ENCODE measurements around the gene C20orf202. TPM values are rescaled to one million over a fixed set of nuclear protein-coding genes. Genes with fewer than 3 reads are reported as not detected.

The C20orf202 gene
- polyA plus RNA-seq, 1 of the 3 experiments (the other 2 are of a cell fraction) = not detected

GRCh38 chr20:1254254-1254653, 51.0 kb downstream of the C20orf202 start:
- Histone ChIP-seq H2AFZ (ENCODE audit: low read depth) (no peak overlapping the region), H3F3A (replicated peaks; ENCODE audit: insufficient read depth) (no peaks in the 10 kb centered on the region), H3K9me3 (no peaks in the 10 kb centered on the region), H3K27me3 (ENCODE audit: insufficient read depth) (no peaks in the 10 kb centered on the region), H3K27ac (ENCODE audit: low read depth in 2 of 2, low read length in 1 of 2) (peak overlapping the region in 1 of 2 experiments; percentile 71; a peak in 2 of 4 replicates), H3K36me3 (replicated peaks in 1 of 2; ENCODE audit: control insufficient read depth in 1 of 2, insufficient read depth in 2 of 2, low read length in 1 of 2) (no peaks in the 10 kb centered on the region), H3K4me1 (ENCODE audit: control insufficient read depth in 1 of 2, insufficient read depth in 2 of 2, low read depth in 1 of 2, low read length in 1 of 2) (peaks cover 0 to 5% of the 10 kb centered on the region in 2 experiments; a peak in 1 of 4 replicates), H3K9me2 (no peaks in the 10 kb centered on the region), H3K4me3 (ENCODE audit: low read depth in 2 of 2, low read length in 1 of 2) (no peak overlapping the region), H3K4me2 (no peak overlapping the region), H4K20me1 (ENCODE audit: insufficient read depth) (no peaks in the 10 kb centered on the region), H3K9ac (no peak overlapping the region), H3K79me2 (ENCODE audit: insufficient read depth) (no peaks in the 10 kb centered on the region)
- ChIA-PET POLR2A (no interaction called here), CTCF (interaction anchor here (1.0 kb wide), 1 partner anchor 12 kb away, joined by 3 read pairs; the partner anchor contains the start of gene SNPH)
- DNase-seq = peak; percentile 44
- TF ChIP-seq EP300 (IDR thresholded peaks at IDR 0.05; ENCODE audit: borderline replicate concordance in 1 of 2, low read depth in 1 of 2, low read length in 1 of 2) = peak in 1 of 2 experiments; percentile 74; a peak in 2 of 4 replicates
- TF ChIP-seq CHD2 (IDR thresholded peaks at IDR 0.05; ENCODE audit: low read length, partially characterized antibody) = peak; percentile 66
- peak; percentile 72 for TF ChIP-seq GATA2 (CRISPR knock-in tag; IDR thresholded peaks at IDR 0.05)
- peak; percentile 6; the same call in 1 of the 2 replicates for TF ChIP-seq RAD21 (IDR thresholded peaks at IDR 0.05; ENCODE audit: low read length)
- peak; percentile 89 for TF ChIP-seq RCOR1 (IDR thresholded peaks at IDR 0.05; ENCODE audit: low read length)
- TF ChIP-seq ELF1 (IDR thresholded peaks at IDR 0.05) = no peak
- 29% methylated on average over 2 of the region's 2 CpGs for WGBS (ENCODE audit: low lambda C conversion rate)

GRCh38 chr20:1255675-1256074, 52.4 kb downstream of the C20orf202 start:
- H3K4me1 ChIP-seq (ENCODE audit: control insufficient read depth in 1 of 2, insufficient read depth in 2 of 2, low read depth in 1 of 2, low read length in 1 of 2) = peaks cover 0 to 5% of the 10 kb centered on the region in 2 experiments; a peak in 1 of 4 replicates
- H3K27ac ChIP-seq (ENCODE audit: low read depth in 2 of 2, low read length in 1 of 2) = no peak overlapping the region
- no peak overlapping the region for H3K9ac ChIP-seq
- POLR2A ChIA-PET = no interaction called here
- no peaks in the 10 kb centered on the region for H3K9me2 ChIP-seq
- H4K20me1 ChIP-seq (ENCODE audit: insufficient read depth) = no peaks in the 10 kb centered on the region
- H3K36me3 ChIP-seq (replicated peaks in 1 of 2; ENCODE audit: control insufficient read depth in 1 of 2, insufficient read depth in 2 of 2, low read length in 1 of 2) = no peaks in the 10 kb centered on the region
- no peaks in the 10 kb centered on the region for H3F3A ChIP-seq (replicated peaks; ENCODE audit: insufficient read depth)
- no peak overlapping the region for H3K4me3 ChIP-seq (ENCODE audit: low read depth in 2 of 2, low read length in 1 of 2)
- no peak for DNase-seq
- H2AFZ ChIP-seq (ENCODE audit: low read depth) = no peak overlapping the region
- H3K4me2 ChIP-seq = no peak overlapping the region
- 91% methylated on average over 2 of the region's 2 CpGs for WGBS (ENCODE audit: low lambda C conversion rate)
- no peaks in the 10 kb centered on the region for H3K79me2 ChIP-seq (ENCODE audit: insufficient read depth)
- no peaks in the 10 kb centered on the region for H3K27me3 ChIP-seq (ENCODE audit: insufficient read depth)
- CTCF ChIA-PET = interaction anchor here (0.7 kb wide), 1 partner anchor 248 kb away, joined by 3 read pairs; no protein-coding TSS in a partner anchor
- H3K9me3 ChIP-seq = no peaks in the 10 kb centered on the region
- TF ChIP-seq TEAD4 (IDR thresholded peaks at IDR 0.05; ENCODE audit: borderline replicate concordance, insufficient read depth) = no peak
- TF ChIP-seq GABPA (IDR thresholded peaks at IDR 0.05; ENCODE audit: low read depth) = no peak
- no peak for TF ChIP-seq MEF2A (IDR thresholded peaks at IDR 0.05; ENCODE audit: borderline replicate concordance, low read depth)
- no peak for TF ChIP-seq REST (IDR thresholded peaks at IDR 0.05; ENCODE audit: low read depth, low read length)
- no peak for TF ChIP-seq CTCF (IDR thresholded peaks at IDR 0.05)
- TF ChIP-seq EZH2phosphoT487 (IDR thresholded peaks at IDR 0.05; ENCODE audit: borderline replicate concordance, low read depth) = no peak
- no peak for TF ChIP-seq GATA2 (CRISPR knock-in tag; IDR thresholded peaks at IDR 0.05)
- no peak for TF ChIP-seq CHD2 (IDR thresholded peaks at IDR 0.05; ENCODE audit: low read length, partially characterized antibody)
- no peak for TF ChIP-seq SMC3 (IDR thresholded peaks at IDR 0.05; ENCODE audit: low read depth, low read length)
- TF ChIP-seq ELF1 (IDR thresholded peaks at IDR 0.05) = no peak
- TF ChIP-seq IRF3 (IDR thresholded peaks at IDR 0.05; ENCODE audit: low read depth, low read length) = no peak
- TF ChIP-seq FOXM1 (IDR thresholded peaks at IDR 0.05; ENCODE audit: low read depth) = no peak
- no peak for TF ChIP-seq TAF1 (IDR thresholded peaks at IDR 0.05; ENCODE audit: borderline replicate concordance, low read depth, low read length)
- no peak for TF ChIP-seq JUND (IDR thresholded peaks at IDR 0.05)
- no peak for TF ChIP-seq PBX3 (IDR thresholded peaks at IDR 0.05)
- TF ChIP-seq YY1 (IDR thresholded peaks at IDR 0.05; ENCODE audit: low read depth) = no peak
- no peak for TF ChIP-seq FOXJ3 (CRISPR knock-in tag; IDR thresholded peaks at IDR 0.05)
- TF ChIP-seq FOSL2 (IDR thresholded peaks at IDR 0.05; ENCODE audit: borderline replicate concordance, low read depth) = no peak

All from SK-N-SH (cell line).